Activated naive CD4-positive, alpha-beta T cell treated with anti-CD3 and anti-CD28 coated beads, Interleukin-2, amount 10 ng/mL, durations not matched to agents 7 days and 5 days (primary cell): ENCODE data around the gene PHF21A.
"Not testable (repeated sequence)": the region's sequence is repeated elsewhere in the genome, so short reads cannot be mapped to it uniquely, and the experiment has no call there.

Source experiments
- CTCF ChIA-PET: fragments of 350-600 bp; sonication (Branson Sonifier 250); formaldehyde crosslinking; loops from one replicate; lab custom pipeline; 2021; ENCODE audit warnings: antibody characterized with exemption; lab: Charles Lee
- DNase-seq: peaks from one replicate; pipeline ENCODE4 v3.0.0-alpha.2; 2020
- H3K27ac Mint-ChIP-seq: one replicate; pipeline ENCODE4 v1.8.0; 2021; ENCODE audit warnings: mild to moderate bottlenecking, moderate library complexity, mixed read lengths
- H3K27me3 Mint-ChIP-seq: one replicate; pipeline ENCODE4 v1.8.0; 2021; ENCODE audit warnings: mild to moderate bottlenecking, mixed read lengths
- H3K36me3 Mint-ChIP-seq: one replicate; pipeline ENCODE4 v1.8.0; 2021; ENCODE audit warnings: mixed read lengths
- H3K4me1 Mint-ChIP-seq: one replicate; pipeline ENCODE4 v1.8.0; 2021; ENCODE audit warnings: mixed read lengths
- H3K4me3 Mint-ChIP-seq: one replicate; pipeline ENCODE4 v1.8.0; 2021; ENCODE audit warnings: mild to moderate bottlenecking, moderate library complexity, mixed read lengths
- H3K9me3 Mint-ChIP-seq: one replicate; pipeline ENCODE4 v1.8.0; 2021; ENCODE audit warnings: mixed read lengths

Gene PHF21A

DNA sequence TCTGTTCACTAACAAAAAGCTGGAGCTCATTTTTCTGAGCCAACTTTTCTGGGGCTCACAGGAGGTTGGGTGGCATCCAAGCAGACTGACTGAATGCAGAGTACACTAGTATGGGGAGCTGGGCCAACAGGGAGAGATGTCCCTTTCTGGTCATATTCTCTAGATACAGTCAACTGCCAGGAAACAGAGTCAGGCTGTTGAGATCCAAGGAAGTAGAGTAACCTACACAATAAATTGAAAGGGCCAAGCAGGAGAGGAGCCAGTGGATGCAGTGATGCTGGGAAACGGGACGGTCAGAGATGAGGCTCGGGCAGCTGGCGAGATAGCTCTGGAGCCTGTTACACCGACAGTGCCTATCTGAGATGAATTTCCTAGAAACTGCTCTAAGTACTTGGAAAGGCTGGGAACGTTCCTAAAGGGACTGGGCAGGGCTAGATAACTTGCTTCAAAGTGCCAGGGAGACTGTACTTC, 127.7 kb downstream of the PHF21A start:
- Mint-ChIP-seq H3K36me3 (no peaks in the 10 kb centered on the region), H3K9me3 (no peaks in the 10 kb centered on the region), H3K27ac (no peak overlapping the region), H3K4me1 (no peaks in the 10 kb centered on the region), H3K4me3 (no peak overlapping the region), H3K27me3 (peaks cover 4% of the 10 kb centered on the region)
- DNase-seq, result no peak
- CTCF ChIA-PET, result interaction anchor here (2.1 kb wide), 1 partner anchor 13 kb away, joined by 6 read pairs; no protein-coding TSS in a partner anchor

DNA sequence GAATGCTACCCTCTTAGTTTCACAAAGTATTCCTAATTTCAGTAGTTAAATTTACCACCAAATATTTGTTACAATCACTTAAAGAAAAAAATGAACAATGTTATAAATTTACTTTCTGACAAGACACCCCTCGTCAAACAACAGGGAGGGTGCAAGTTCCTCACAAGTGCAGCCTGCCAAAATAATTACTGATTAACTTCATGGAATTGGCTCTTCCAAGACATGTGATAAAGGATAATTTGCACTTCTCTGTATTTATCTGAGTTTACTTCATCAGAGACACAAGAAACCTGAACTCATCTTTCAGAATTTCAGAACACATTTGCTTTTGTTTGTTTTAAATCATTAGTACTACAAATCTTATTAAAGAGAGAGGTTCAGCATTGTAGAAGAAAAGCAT, 132.3 kb downstream of the PHF21A start:
- Mint-ChIP-seq H3K27ac (no peak overlapping the region), H3K27me3 (peaks cover 4% of the 10 kb centered on the region), H3K36me3 (no peaks in the 10 kb centered on the region), H3K9me3 (no peaks in the 10 kb centered on the region), H3K4me1 (no peaks in the 10 kb centered on the region), H3K4me3 (no peak overlapping the region)
- DNase-seq, result no peak
- CTCF ChIA-PET, result no interaction called here

DNA sequence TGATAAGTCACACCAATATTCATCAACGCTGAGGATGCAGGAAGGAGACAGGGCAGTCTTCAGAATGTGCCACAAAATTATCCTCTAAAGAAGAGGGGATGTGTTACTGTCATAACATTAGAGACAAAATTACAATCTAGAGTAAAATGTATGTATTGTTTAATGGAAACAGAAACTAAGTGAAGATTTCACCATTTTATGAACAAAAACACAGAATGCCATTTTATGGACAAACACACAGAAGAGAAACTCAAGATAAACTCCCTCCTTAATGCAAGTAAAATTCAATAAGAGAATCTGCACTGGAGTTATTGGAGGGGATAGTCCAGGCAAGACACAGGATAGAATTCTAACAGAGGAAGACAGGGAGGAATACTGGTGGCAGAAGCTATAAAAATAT, 136.0 kb downstream of the PHF21A start:
- Mint-ChIP-seq H3K27ac (no peak overlapping the region), H3K9me3 (no peaks in the 10 kb centered on the region), H3K4me3 (no peak overlapping the region), H3K36me3 (no peaks in the 10 kb centered on the region), H3K4me1 (no peaks in the 10 kb centered on the region), H3K27me3 (no peaks in the 10 kb centered on the region)
- DNase-seq, result no peak
- CTCF ChIA-PET, result interaction anchor here (0.6 kb wide), 1 partner anchor 691 kb away, joined by 3 read pairs; no protein-coding TSS in a partner anchor

DNA sequence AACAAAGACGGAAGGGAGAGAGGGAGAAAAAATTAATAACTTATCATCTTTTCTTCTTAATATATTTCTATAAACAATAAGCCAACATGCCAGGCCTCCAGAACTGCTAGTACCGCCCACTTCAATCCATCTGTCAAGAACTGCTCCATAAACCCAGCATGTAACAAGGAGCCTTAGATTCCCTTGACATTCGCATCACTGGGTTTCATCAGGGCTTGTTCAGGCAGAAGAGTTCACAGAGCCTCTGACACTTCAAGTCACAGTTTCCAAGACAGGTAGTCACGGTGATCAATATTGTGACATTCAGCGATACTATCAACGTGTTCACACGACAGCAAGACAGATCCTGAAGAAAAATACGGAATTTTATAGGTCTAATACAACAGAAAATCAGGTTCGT, 137.1 kb downstream of the PHF21A start:
- Mint-ChIP-seq H3K27me3 (no peaks in the 10 kb centered on the region), H3K4me1 (no peaks in the 10 kb centered on the region), H3K9me3 (no peaks in the 10 kb centered on the region), H3K36me3 (no peaks in the 10 kb centered on the region), H3K27ac (no peak overlapping the region), H3K4me3 (no peak overlapping the region)
- CTCF ChIA-PET, result no interaction called here
- DNase-seq, result no peak

DNA sequence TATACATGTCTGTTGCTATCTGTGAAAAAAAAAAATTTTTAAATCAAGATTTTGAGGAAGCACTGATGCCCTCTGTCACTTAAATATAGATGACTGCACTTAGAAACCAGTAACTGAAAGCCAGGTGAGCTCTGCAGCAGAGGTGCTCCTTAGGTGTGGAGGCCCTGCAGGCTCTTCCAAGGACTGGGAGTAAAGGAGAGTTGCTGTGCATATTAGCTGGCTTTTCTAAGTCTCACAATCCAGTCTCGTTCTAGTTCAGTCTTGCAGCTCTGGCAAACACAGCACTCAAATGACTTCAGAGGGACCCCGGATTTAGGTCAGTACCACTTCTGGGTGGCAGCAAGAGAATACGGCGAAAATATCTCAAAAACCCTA, 137.8 kb downstream of the PHF21A start:
- DNase-seq, result no peak
- no peaks in the 10 kb centered on the region for H3K27me3 Mint-ChIP-seq
- no peak overlapping the region for H3K27ac Mint-ChIP-seq
- no peaks in the 10 kb centered on the region for H3K4me1 Mint-ChIP-seq
- peaks cover under 1% of the 10 kb centered on the region for H3K36me3 Mint-ChIP-seq
- no peak overlapping the region for H3K4me3 Mint-ChIP-seq
- H3K9me3 Mint-ChIP-seq, result no peaks in the 10 kb centered on the region
- CTCF ChIA-PET, result interaction anchor here (1.4 kb wide), 1 partner anchor 18 kb away, joined by 6 read pairs; no protein-coding TSS in a partner anchor

DNA sequence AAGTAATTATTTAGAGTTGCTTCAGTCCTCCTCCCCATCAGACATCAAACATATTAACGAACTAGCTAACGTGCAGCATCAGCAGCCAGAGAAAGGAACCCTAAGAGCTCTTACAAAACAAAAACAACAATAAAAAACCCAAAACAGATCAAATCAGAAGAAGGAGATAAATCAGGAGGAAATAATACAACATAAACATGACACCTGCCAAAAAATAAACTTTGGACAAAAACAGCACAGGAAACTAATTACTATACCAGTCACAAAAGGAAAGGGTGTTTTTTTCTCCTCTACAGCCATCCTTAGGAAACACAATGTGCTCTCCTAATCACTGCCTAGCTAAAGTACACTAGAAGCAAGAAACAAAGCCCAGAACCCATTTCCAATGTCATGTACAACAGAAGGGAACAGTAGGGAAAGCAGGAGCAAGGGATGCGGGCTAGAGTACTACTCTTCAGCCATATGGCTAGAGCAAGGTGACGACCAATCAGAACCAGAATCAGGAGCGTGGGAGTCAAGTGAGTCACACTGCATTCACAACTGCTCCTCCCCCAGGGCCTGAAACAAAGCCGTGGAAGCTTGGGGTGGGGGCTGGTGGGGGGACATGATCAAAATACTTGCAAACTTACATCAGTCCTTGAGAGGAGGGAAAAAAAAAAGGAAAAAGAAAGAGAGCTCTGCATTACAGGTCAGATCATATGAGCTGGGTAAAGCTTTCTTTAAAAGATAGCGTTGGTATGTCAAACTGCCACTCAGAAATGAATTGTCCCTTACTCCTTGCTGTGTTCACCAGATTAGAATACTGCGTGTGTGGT, 138.4 kb downstream of the PHF21A start:
- CTCF ChIA-PET, result interaction anchor here (1.4 kb wide), 1 partner anchor 17 kb away, joined by 6 read pairs; no protein-coding TSS in a partner anchor
- no peak for DNase-seq
- Mint-ChIP-seq H3K4me1 (no peaks in the 10 kb centered on the region), H3K9me3 (no peaks in the 10 kb centered on the region), H3K36me3 (peaks cover 1% of the 10 kb centered on the region), H3K4me3 (no peak overlapping the region), H3K27me3 (no peaks in the 10 kb centered on the region), H3K27ac (no peak overlapping the region)

DNA sequence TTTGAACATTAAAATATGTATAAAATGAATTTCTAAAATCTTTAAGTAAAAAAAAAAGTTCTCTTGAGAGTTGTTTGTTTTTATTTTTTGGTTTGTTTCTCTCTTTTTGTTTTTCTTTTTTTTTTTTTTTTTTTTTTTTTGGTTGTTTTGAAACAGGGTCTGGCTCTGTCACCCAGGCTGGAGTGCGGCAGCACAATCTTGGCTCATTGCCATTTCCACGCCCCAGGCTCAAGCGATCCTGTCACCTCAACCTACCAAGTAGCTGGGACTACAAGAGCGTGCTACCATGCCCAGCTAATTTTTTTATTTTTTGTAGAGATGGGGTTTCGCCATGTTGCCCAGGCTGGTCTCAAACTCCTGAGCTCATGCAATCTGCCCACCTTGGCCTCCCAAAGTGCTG, 139.4 kb downstream of the PHF21A start:
- DNase-seq, H3K9me3 Mint-ChIP-seq, H3K4me1 Mint-ChIP-seq, H3K4me3 Mint-ChIP-seq, H3K27ac Mint-ChIP-seq, H3K27me3 Mint-ChIP-seq, H3K36me3 Mint-ChIP-seq: not testable (repeated sequence)
- CTCF ChIA-PET, result interaction anchor here (1.4 kb wide), 1 partner anchor 16 kb away, joined by 6 read pairs; no protein-coding TSS in a partner anchor

DNA sequence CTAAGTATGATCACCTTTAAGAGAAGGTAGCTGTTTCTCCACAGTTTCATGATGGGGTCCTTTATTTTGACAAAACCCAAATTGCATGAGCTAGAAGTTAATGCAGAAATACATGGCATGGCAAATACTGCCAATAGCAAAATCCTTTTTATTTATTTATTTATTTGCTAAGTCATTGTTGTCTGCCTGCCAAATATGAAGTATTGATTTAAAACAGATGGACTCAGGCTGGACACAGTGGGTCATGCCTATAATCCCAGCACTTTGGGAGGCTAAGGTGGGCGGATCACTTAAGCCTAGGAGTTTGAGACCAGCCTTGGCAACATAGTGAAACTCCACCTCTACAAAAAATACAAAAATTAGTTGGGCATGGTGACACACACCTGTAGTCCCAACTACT, 146.4 kb downstream of the PHF21A start:
- Mint-ChIP-seq H3K27ac (no peak overlapping the region), H3K36me3 (peaks cover 7% of the 10 kb centered on the region), H3K4me3 (no peak overlapping the region), H3K27me3 (no peaks in the 10 kb centered on the region), H3K4me1 (no peaks in the 10 kb centered on the region), H3K9me3 (no peaks in the 10 kb centered on the region)
- CTCF ChIA-PET, result interaction anchor here (1.1 kb wide), 1 partner anchor 334 kb away, joined by 3 read pairs; no protein-coding TSS in a partner anchor
- DNase-seq, result no peak

DNA sequence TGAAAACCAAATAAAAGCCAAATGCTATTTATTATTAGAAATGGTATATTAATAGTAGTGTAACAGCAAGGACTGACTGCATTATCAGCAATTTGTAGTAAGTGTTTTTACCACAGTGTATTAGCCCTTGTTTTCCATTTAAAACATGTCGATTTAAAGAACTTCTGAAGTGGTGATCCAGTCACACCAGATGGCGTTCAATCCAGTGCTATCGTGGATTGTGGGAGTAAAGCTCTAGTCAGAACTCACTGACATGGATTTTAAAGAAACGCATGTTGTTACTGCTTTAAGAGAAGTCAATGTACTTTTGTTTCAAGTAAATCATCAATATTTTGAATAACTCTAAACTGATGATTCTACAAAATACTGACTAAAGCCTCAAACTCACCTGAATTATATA, 147.7 kb downstream of the PHF21A start:
- no peak overlapping the region for H3K4me3 Mint-ChIP-seq
- no peak overlapping the region for H3K27ac Mint-ChIP-seq
- no peaks in the 10 kb centered on the region for H3K9me3 Mint-ChIP-seq
- H3K27me3 Mint-ChIP-seq, result no peaks in the 10 kb centered on the region
- CTCF ChIA-PET, result interaction anchor here (1.1 to 1.4 kb wide), 2 partner anchors 9 to 335 kb away, joined by 3 read pairs; no protein-coding TSS in a partner anchor
- peaks cover 8% of the 10 kb centered on the region for H3K36me3 Mint-ChIP-seq
- no peaks in the 10 kb centered on the region for H3K4me1 Mint-ChIP-seq
- no peak for DNase-seq

DNA sequence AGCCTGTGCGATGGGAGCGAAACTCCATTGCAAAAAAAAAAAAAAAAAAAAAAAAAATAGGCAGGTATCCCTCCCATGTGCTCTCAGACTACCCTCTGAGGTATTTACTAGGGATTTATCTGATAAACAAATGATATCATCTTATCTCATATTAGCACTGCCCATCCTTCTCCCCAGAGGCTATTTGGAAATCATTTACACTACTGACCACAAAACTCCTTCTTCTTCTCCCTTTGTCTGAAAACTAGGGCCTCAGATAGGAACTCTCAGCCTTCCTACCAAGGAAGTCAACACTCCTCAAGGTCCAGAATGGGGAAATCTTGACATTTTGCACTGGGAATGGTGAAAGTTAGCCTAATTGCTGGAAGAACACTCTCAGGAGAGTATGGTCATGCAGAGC, 152.4 kb downstream of the PHF21A start:
- no peak overlapping the region for H3K4me3 Mint-ChIP-seq
- no peaks in the 10 kb centered on the region for H3K27me3 Mint-ChIP-seq

DNA sequence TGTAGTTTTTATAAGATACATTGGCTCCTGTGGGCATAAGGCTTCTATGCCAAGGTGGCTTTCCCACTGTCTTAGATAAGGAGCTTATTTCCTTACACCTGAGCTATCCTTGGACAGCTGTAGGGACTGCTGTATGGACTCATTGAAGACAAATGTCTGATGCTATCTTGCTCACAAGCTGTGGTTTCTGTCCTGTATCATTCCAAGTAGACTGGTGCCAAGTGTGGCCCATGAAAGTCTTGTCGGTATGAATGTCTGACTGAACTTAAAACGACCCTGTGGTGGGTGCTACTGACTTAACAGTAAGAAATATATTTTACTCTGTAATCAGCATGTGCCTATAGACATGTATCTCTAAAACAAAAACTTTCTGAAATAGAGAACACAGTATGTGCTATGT, 153.7 kb downstream of the PHF21A start:
- Mint-ChIP-seq H3K36me3 (peaks cover 2% of the 10 kb centered on the region), H3K9me3 (no peaks in the 10 kb centered on the region), H3K4me1 (no peaks in the 10 kb centered on the region), H3K4me3 (no peak overlapping the region), H3K27me3 (no peaks in the 10 kb centered on the region), H3K27ac (no peak overlapping the region)
- no peak for DNase-seq
- CTCF ChIA-PET, result interaction anchor here (1.3 to 4.9 kb wide), 2 partner anchors 19 to 39 kb away, joined by 4 to 52 read pairs; no protein-coding TSS in a partner anchor

More for the DNA sequence above, 152.4 kb downstream of the PHF21A start:
- CTCF ChIA-PET, result interaction anchor here (2.0 kb wide), 1 partner anchor 38 kb away, joined by 7 read pairs; no protein-coding TSS in a partner anchor
- Mint-ChIP-seq H3K27ac (no peak overlapping the region), H3K4me1 (no peaks in the 10 kb centered on the region), H3K36me3 (peaks cover 2% of the 10 kb centered on the region), H3K9me3 (no peaks in the 10 kb centered on the region)
- no peak for DNase-seq

DNA sequence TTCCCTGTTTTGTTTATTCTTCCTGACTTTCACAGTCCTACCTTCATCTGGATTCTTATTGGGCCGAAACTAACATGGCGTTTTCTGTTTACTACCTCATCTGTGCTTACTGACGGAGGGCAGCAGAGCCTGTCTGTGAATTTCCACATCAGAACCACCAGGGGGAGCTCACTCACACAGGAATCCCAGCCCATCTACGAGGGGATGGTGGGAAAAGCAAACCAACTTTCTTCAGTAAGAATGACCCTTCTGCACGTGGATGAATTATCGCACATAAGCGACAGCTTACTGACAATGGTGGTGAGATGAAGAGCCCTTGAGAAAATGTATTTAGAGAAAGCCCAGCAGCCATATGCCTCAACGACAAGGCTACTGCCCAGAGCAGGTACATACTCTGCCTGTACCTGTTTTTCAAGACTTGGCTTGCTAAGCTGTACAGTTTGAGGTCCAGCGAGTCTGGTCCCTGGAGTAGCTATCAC, 156.3 kb downstream of the PHF21A start:
- Mint-ChIP-seq H3K36me3 (peaks cover 2% of the 10 kb centered on the region), H3K9me3 (no peaks in the 10 kb centered on the region), H3K27me3 (no peaks in the 10 kb centered on the region), H3K4me1 (no peaks in the 10 kb centered on the region), H3K4me3 (no peak overlapping the region), H3K27ac (no peak overlapping the region)
- peak; percentile 67 for DNase-seq
- CTCF ChIA-PET, result interaction anchor here (0.7 to 4.9 kb wide), 30 partner anchors 8 to 431 kb away, joined by 3 to 52 read pairs (median 6); partner anchors contain the start of gene PEX16

DNA sequence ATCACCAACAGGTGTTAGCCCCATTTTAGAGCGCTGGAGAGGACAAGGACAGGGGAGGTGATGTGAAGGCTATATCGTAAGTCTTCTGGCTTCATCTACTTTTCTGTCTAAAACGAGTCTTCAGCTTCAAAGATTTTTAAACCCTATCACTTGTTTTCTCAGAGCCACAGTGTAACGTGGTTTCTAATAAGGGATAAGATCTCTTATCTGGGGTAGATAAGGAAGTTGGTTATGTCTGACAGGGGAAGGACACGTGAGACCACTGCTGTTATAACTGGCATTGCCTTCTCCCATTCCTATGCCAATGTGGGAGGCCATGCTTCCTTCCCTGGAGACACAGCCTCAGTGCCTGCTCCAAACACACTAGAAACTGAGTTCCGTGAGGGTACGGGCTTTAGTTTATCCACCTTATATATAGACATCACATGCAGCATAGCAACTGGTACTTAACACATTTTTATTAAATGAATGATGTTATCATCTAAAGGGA, 159.5 kb downstream of the PHF21A start:
- Mint-ChIP-seq H3K4me3 (no peak overlapping the region), H3K27ac (no peak overlapping the region), H3K9me3 (no peaks in the 10 kb centered on the region), H3K4me1 (no peaks in the 10 kb centered on the region), H3K27me3 (no peaks in the 10 kb centered on the region), H3K36me3 (peaks cover 3% of the 10 kb centered on the region)
- CTCF ChIA-PET, result interaction anchor here (0.9 kb wide), 1 partner anchor 9 kb away, joined by 4 read pairs; no protein-coding TSS in a partner anchor
- no peak for DNase-seq

DNA sequence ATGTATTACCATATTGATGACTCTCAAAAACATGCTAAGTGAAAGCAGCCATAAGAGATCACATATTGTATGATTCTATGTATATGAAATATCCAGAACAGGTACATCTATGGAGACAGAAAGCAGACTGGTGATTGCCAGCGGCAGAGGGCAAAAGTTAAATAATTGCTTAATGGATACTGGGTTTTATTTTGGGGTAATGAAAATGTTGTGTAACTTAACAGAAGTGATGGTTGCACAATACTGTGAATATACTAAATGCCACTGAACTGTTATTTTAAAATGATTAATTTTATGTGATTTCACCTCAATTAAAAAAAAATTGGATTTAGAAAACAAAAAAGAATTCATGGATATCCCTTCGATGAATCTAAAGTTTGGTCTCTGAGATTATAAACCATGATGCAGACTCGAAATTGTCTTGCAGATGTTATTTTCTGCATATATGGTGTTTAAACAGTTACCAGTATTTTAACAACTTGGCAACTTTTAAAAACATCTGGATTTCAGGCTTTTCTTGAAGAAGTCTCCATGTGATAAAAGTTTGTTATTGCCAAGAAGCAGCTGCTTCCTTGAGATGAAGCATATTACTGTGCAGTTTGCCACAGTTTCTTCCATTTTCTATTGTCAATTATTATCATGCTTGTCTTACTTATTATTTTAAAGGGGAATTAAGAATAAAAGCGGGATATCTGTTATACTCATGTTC, 160.7 kb downstream of the PHF21A start:
- no peaks in the 10 kb centered on the region for H3K27me3 Mint-ChIP-seq
- peaks cover 5% of the 10 kb centered on the region for H3K36me3 Mint-ChIP-seq
- no peaks in the 10 kb centered on the region for H3K9me3 Mint-ChIP-seq
- no peaks in the 10 kb centered on the region for H3K4me1 Mint-ChIP-seq
- H3K4me3 Mint-ChIP-seq, result no peak overlapping the region
- DNase-seq, result no peak
- CTCF ChIA-PET, result no interaction called here
- no peak overlapping the region for H3K27ac Mint-ChIP-seq
